Skeletal muscle cell (primary cell): Measurements from ENCODE around the gene NHERF1.

ENCODE experiments used
- DNase-seq: peaks from one replicate; pipeline ENCODE4 v3.0.0-alpha.2; 2010; ENCODE audit warnings: low read depth
- H3K4me3 ChIP-seq: 2 replicates; pipeline ENCODE4 v1.5.1; 2011; ENCODE audit warnings: low read depth, mild to moderate bottlenecking, control low read depth, low read length, moderate library complexity

NHERF1 gene

GRCh38 chr17:74799097-74799496 is 50.7 kb downstream of the NHERF1 start:
- no peak for DNase-seq

GRCh38 chr17:74800531-74800930 is 52.1 kb downstream of the NHERF1 start:
- no peak for DNase-seq
- H3K4me3 ChIP-seq, result no peak overlapping the region

More at GRCh38 chr17:74799097-74799496, 50.7 kb downstream of the NHERF1 start:
- H3K4me3 ChIP-seq, result no peak overlapping the region

GRCh38 chr17:74801896-74802295 is 53.5 kb downstream of the NHERF1 start:
- H3K4me3 ChIP-seq, result no peak overlapping the region
- DNase-seq, result no peak

DNA sequence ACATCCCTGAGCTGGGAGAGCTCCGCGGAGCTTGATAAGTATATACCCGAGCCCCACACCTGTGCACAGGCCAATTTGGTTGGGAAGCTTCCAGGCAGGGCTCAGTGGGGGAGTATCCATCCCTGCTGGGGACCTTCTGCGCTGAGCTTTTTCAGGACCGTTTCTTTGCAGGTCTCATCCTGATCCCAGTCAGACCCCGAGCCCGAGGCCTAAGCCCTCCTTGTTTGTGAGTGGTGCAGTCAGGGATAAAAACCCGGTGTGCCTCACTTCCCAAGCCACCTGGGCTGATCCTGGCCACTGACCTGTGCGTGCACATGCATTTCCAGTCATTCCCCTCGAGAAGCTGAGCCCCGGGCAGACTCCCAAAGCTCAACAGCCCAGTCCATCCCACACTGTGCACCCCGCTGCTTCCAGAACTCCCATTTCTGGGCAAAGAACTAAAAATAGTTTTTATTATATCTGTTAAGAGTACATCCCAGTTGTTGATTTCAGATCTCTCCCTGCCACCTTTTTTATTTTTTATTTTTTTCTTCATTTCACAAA is 55.0 kb downstream of the NHERF1 start:
- no peak overlapping the region for H3K4me3 ChIP-seq
- DNase-seq, result no peak

- no peak overlapping the region for H3K4me3 ChIP-seq
- no peak for DNase-seq
These were observed 55.5 kb downstream of the NHERF1 start for GRCh38 chr17:74803971-74804370.

DNA sequence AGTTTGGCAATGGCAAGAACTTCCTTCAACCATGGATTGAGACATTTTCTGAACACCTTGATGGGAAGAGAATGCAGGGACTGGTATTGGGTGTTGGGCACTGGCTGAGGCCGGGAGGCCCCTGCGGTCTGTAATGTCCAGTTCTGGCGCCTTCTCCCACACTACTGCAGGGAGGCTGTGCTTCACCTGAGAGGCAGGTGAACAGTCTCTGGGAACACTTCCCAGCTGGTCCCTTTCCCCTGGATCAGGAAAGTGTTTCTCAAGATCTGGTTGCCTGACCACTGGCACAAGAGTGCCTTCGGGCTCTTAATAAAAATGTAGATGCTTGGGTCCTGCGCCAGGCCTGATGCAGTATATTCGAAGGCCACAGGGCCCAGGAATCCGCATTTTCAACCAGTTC is 56.3 kb downstream of the NHERF1 start:
- DNase-seq, result no peak
- no peak overlapping the region for H3K4me3 ChIP-seq

DNA sequence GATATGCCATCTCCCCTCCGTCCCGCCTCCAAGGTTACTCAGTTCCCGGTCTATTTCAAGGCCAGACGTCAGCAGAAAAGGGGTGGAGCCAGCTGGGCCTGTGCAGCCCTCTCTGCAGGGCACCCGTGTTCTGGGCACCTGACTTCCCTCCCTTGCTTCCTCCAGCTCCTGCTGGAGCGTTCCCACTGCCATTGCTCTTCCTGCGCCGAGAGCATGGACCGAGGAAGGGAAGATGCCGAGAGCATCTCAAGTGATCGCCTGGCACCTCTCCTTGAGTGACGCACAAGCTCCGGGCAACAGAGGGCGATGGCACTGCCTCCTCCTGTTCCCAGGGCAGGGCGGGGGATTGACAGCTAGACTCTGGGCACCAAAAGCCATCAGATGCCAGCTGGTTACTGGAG is 57.2 kb downstream of the NHERF1 start:
- H3K4me3 ChIP-seq, result no peak overlapping the region
- no peak for DNase-seq

- no peak for DNase-seq
- no peak overlapping the region for H3K4me3 ChIP-seq
These were observed 57.9 kb downstream of the NHERF1 start for GRCh38 chr17:74806334-74806733.

GRCh38 chr17:74807441-74807840 is 59.0 kb downstream of the NHERF1 start:
- no peak overlapping the region for H3K4me3 ChIP-seq
- DNase-seq, result no peak

GRCh38 chr17:74807925-74808324 is 59.5 kb downstream of the NHERF1 start:
- H3K4me3 ChIP-seq, result no peak overlapping the region
- DNase-seq, result no peak

DNA sequence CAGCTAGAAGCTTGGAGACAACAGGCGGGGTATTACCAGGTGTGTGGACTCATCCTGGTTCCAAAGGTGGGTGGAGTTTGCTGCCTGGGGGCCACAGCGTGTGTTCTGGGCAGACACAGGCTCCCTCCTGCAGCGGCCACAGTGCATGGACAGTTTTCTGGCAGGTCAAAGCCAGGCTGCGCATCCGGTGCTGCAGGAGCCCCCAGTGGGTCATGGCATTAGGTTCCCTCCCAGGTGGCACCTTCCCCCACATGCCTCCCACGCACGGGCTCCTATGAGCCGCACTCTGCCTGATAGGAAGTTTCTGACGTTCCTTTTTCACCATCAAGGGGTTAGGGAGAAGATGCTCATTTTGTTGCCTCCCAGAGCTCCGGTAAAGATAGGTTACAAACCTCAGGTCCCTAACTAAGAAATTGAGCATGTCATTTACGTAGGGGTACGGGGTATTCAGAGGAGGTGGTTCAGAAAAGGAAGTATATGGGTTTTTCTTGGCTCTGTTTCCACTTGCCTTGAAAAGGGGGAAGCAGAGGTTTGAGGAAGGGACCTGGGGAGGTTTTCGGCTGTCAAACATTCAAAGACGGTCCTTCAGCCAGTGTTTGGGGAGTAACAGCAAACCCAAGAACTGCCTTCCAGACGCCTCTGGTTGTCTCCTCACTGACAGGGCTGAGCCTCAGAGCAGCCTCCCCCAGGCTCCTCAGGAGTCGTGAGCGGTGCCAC is 60.4 kb downstream of the NHERF1 start:
- no peak overlapping the region for H3K4me3 ChIP-seq
- no peak for DNase-seq

GRCh38 chr17:74810699-74811485 is 62.5 kb downstream of the NHERF1 start:
- H3K4me3 ChIP-seq, result no peak overlapping the region
- no peak for DNase-seq

DNA sequence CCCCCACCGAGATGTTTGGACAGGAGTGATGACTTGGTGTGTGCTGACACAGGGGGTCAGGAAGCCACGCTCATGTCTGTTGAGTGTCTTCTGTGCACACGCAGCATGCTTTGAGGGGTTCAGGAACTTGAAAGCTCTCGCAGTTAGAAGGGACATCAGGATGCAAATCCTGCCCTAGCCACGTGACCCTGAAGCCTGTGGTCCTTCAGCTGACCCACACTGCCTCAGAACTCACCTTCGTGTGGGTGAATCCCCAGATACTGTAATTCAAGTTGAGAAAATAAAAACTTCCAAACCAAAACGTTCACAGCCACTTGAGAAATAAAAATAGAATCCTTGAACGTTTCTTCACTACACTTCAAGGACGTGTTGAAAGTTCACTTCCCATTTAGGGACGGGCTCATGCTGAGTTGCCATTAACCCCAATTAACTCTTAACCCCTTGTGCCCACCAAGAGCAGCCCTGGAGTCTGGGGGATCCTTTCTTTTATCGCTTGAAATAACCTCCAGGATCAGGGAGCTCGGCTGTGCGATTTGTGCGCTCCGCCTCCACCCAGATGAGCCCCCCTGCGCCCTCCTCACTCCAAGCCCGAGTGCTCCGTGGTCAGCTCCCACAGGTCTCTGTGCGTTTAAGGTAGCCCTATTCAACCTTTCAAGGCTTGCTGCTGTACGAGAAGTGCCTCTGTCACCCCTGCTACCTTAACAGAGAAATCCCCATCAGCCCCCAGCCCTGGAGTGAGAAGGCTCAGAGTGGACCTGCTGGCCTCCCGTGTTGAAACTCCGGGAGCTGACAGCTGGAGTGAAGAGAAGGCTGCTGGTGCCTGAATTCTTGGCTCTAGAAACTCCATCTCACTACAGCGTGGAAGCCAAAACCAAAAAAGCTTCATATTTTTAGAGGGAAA is 63.9 kb downstream of the NHERF1 start:
- DNase-seq, result no peak
- H3K4me3 ChIP-seq, result no peak overlapping the region

DNA sequence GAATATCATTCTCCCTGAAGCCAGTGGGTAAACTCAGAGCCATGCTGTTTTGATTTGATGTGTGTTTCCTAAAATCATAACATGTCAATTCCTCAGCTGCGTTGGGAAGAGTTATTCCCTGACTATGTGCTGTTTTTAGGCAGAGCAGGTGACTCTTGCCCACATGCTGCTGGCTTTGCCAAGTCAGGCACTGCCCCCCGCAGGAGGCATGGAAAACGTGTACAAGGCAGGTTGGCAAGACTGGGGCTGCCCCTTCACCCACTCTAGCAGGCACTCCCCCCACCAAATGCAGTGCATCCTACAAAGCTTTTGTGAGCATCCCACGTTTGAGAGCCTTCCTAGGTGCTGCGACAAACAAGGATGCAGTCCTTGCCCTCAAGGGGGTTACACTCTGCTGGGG is 66.0 kb downstream of the NHERF1 start:
- no peak for DNase-seq
- H3K4me3 ChIP-seq, result no peak overlapping the region

- DNase-seq, result no peak
- H3K4me3 ChIP-seq, result no peak overlapping the region
These were observed 66.6 kb downstream of the NHERF1 start for GRCh38 chr17:74815067-74815466.

DNA sequence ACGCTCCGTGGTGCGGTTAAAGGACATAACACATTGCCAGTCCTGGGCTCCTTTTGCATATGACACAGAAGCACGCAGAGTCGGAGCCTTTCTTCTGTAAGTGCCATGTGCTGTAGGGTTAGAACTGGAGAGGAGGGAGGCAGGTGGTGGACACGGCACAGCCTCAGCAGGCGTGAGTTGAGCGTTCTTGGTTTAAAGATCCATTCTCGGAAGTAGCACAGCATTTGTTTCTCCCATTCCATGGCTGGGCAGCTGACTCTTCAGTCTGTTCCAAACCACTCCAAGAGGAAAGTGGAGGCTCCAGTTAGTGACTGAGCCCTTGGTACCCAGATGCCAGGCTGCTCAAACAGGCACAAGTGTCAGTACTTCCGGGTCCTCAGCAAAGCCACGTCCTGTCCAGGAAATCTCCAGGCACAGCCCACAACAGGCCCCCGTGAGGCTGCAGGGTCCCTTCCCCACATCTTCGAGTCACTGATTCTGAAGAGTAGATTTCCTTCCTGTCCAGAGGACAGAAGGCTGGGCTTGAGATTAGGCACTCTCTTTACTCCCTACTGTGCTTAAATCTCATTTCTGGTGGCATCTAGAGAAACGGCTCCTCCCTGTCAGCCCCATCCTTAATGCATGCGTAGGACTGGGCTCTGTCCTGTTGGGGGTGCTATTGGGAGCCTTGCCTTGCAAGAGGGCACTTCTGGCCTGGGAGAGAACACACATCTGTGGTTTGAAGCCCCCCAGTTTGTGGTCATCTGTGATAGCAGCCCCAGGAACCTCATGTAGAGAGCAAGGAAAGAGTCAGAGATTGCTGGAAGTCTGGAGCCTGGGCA is 67.3 kb downstream of the NHERF1 start:
- H3K4me3 ChIP-seq, result no peak overlapping the region
- no peak for DNase-seq

DNA sequence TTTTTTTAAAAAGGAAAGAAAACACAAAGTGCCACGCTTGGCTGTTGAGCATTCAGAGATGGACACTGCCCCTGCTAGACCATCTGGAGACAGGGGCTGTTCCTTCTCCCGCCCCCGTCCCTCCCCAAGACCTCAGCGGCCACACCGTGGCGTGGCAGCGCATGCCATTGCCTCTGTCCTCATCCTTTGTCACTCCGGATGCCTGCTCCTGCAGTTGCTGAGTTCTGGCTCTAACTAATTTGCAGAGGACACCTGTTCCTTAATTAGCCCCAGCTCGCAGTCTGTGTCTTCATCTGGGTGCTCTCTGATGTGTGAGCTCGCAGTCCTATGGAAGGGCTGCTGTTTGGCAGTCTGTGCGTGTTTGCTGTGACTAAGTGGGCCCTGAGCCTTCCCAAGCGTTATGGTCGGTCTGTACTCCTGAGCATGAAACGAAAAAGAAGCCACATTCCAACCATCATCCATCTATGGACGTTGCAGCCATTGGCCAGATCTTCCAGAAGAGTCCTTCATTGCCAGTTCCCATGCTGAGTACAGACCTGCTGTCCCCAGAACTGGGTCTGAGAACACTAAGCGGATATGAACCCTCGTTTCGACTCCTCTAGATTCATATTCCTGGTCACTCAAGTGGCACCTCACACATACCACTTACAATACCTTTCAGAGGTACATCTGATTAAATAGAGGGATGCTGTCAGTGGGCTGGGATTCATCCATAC is 68.6 kb downstream of the NHERF1 start:
- no peak overlapping the region for H3K4me3 ChIP-seq
- no peak for DNase-seq

DNA sequence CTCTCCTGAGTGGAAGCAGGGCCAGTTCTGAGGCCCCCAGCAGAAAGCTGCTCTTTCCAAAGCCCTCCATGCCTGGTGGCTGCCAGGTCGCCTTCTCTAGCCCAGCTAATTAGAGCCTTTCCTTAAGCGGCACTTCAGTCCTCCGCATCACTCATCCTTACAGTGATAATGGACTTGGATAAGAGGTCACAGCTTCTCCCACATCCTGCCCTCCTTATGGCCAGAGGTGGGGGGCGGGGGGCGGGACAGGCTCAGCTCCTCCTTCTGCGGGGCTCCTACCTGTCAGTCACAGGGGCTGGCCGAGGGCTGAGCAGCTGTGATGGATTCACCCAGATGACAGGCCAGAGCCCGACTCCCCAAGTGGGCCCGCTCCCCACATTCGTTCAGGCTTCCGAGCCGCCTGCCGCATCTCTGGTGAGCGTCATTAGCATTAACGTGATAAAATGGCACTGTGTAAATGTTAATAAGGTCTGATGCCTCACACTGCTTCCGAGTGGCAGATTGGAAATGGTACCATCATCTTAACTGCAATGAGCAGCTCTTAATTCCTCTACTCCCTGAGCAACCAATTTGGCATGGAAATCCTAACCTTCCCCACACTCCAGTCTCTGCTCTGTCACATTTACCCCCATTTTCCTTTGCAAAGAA is 70.0 kb downstream of the NHERF1 start:
- H3K4me3 ChIP-seq, result no peak overlapping the region
- no peak for DNase-seq
